Superior temporal gyrus (tissue), 1 donor: ENCODE measurements around the gene FBLN2.

Experiments
- DNase-seq: peaks from one replicate; pipeline ENCODE4 v3.0.0-alpha.2; 2016; ENCODE audit errors: extremely low spot score

Gene FBLN2

DNA sequence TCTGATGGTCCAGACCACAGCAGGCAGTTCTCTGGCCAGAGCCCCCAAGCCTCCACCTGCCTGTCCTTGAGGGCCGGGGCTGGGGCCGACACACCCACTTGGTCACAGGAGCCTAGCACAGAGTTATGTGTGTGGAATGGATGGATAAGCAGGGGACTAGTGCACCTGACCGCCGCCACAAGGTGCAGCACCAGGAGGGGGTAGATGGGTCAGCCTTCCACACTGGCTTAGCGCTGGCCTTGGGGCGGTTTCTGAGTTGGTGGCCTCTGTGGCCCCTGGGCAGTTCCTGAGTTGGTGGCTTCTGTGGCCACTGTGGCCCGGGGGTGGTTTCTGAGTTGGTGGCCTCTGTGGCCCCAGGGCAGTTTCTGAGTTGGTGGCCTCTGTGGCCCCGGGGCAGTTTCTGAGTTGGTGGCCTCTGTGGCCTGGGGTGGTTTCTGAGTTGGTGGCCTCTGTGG is 75.8 kb downstream of the FBLN2 start:
- no peak for DNase-seq

DNA sequence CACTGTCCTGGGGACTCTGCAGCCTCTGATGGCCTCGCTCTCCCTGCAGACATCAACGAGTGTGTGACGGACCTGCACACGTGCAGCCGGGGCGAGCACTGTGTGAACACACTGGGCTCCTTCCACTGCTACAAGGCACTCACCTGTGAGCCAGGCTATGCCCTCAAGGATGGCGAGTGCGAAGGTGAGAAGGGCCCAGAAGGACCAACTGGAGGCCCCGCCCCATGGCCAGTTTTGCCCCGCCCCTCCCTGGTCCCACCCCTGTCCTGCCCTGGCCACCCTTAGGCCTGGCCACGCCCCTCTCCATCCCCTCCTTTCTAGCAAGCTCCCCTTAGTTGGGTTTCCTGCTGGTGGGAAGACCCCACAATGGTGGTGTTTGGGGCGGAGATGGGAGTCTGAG is 77.5 kb downstream of the FBLN2 start:
- no peak for DNase-seq

DNA sequence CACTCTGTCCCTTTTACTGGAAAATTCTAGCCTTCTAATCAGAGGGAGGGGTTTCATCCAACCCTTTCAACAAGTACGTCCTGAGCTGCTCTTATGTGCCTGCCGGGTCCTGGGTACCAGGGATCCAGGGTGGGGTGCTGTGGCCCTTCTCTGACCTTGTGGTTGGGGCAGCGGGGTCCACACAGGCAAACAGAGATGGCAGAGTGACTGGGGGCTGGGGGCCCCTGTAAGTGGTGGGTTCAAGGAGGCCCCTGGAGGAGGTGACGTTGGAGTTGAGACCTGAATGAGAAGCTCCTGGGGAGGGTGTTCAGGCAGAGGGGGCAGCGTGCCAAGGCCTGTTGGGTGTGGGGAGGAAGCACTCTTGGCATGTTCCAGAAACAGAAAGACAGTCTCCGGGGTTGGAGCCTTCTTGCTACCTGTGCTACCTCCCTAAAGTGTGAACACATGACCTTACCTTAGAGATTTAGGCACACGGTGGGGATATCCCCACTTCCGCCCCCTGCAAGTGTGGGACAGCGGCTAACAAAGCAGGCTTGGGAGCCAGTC is 78.1 kb downstream of the FBLN2 start:
- no peak for DNase-seq

DNA sequence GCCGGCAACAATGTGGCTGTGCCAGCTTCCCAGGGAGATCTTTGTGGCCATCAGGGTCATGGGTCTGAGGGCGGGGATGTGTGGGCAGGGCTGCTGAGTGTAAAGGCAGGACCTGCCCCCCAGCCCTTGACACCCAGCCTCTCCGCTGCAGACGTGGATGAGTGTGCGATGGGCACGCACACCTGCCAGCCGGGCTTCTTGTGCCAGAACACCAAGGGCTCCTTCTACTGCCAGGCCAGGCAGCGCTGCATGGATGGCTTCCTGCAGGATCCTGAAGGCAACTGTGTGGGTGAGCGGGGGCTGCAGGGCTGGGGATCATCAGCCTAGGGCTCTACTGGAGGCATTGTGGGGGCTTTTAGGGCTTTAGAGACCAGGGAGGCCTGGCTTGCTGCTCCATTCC is 78.8 kb downstream of the FBLN2 start:
- no peak for DNase-seq

DNA sequence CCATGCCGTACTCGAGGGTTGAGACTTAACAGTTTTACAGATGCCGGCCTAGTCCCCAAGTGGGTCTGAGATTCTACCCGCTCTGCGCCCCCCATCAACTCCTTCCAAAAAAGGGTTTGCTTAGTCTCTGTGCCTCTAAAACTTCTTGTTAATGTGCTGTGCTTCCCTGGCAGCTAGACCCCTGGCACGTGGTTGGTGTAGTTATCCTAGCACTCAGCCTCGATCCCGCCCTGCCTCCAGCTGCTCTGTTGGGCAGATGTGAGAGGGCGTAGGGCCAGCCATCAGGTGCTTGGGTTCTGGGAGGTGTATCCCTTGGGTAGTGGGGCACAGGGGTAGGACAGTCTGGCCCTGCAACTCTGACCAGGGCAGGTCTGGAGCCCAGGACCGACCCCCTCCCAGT is 79.5 kb downstream of the FBLN2 start:
- DNase-seq: no peak

DNA sequence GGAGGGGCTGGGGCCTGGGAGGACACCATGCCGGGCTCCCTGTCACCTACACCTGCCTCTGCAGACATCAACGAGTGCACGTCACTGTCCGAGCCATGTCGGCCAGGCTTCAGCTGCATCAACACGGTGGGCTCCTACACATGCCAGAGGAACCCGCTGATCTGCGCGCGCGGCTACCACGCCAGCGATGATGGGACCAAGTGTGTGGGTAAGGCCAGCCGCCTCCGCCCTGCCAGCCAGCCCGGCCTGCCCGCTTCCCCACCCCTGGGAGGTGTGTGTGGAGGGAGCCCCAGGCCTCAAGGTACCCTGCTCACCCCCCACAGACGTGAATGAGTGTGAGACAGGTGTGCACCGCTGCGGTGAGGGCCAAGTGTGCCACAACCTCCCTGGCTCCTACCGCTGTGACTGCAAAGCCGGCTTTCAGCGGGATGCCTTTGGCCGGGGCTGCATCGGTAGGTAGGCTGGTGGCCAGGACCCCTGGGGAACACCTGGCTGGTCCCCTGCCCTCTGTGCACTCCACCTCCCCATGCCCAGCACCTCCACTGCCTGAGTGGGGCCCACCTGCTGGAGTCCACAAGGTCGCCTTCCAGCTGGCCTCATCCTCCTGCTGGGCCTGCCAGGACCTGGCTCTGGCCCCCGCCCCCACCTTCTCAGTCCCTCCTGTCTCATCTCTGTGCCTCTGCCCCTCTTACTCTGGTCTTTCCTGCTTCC is 80.1 kb downstream of the FBLN2 start:
- DNase-seq: no peak

DNA sequence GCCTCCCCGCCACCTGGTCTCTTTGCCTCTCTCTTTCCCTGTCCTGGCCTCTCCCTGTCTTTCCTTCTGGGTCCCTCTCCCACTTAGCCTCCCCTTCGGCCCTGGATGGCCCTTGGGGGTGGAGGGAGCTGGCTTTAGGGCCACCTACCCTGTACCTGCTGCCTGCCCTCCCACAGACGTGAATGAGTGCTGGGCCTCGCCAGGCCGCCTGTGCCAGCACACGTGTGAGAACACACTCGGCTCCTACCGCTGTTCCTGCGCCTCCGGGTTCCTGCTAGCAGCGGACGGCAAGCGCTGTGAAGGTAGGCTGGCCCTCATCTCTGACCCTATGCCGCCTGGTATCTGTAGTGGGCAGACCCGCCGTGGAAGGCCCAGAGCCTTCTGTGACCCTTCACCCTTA is 80.7 kb downstream of the FBLN2 start:
- DNase-seq: no peak

DNA sequence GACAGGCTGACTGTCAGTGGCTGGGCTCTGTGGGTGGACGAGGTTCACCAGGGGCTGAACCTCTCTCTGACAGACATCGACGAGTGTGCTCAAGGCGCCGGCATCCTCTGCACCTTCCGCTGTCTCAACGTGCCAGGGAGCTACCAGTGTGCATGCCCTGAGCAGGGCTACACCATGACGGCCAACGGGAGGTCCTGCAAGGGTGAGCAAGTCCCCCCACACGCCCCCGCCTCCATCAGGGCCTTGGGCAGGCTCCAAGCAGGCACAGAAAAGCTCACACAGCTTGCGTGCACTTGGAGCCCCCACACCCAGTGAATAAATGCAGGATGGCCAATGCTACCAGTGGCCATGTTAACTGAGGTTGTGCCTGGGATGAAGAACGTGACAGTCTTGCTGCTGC is 82.3 kb downstream of the FBLN2 start:
- no peak for DNase-seq

DNA sequence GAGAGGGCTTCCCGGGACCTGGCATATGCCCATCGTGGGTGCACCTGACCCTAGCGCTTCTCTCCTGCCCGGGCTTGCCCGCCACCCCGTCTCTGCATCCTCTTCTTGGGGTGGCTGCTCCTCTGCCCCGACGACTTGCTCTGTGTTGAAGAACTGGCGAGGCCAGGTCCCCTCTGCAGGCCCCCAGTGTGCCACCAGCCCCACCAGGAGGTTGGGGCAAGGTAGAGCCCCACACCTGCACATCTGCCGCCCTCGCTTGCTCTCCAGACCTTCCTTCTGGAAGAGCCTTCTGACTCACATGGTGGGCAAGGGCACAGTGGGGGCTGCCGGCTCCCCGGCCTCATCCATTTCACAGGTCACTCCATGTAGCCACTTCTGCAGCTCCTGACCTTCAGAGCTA is 84.3 kb downstream of the FBLN2 start:
- DNase-seq: no peak

DNA sequence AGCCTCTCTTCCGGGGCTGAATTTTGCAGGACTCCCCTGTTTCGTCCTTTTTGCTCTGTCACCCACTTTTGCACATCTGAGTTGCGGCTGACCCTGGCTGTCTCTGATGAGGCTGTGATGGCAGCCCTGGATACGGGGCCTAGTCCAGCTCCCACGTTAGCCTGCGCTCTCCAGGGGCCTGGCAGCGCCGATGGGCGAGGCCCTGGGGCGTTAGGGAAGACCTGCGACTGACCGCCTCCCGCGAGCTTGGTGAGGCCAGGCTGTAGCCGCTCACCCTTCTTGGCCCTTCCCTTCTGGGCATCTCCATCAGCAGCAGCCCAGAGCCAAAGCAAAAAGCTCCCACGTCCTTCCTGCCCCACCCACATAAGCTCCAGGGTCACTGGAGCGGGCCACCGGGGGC is 85.2 kb downstream of the FBLN2 start:
- no peak for DNase-seq

DNA sequence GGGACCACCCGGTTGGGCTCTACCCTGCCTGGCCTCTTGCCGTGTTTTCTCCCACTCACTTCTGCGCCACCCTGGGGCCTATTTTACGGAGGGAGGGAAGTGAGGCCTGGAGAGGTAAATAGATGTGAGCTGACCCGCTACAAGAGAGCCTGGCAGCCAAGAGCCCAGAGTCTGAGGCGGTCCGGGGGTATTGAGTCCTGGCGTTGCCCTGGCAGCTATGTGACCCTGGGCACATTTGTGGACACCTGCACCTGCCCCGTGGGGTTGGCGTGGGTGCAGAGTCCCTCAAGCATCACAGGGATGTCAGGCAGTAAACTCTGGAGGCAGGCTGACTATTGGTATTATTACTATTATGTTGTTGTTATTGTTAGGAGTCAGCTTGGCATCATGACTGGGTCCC is 85.7 kb downstream of the FBLN2 start:
- no peak for DNase-seq

DNA sequence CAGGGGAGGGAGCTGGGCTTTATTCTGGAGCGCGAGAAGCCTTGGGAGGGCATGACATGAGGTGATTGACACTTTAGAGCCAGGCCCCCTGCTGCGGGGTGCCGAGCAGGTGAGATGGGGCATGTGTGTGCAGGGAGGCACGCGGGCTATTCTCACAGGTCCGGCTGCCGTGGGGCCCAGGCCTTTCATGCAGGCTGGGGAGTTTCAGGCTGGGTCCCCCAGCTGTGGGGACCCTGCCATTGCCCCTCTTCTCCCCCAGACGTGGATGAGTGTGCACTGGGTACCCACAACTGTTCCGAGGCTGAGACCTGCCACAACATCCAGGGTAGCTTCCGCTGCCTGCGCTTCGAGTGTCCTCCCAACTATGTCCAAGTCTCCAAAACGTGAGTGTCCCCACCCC is 87.3 kb downstream of the FBLN2 start:
- DNase-seq: no peak

DNA sequence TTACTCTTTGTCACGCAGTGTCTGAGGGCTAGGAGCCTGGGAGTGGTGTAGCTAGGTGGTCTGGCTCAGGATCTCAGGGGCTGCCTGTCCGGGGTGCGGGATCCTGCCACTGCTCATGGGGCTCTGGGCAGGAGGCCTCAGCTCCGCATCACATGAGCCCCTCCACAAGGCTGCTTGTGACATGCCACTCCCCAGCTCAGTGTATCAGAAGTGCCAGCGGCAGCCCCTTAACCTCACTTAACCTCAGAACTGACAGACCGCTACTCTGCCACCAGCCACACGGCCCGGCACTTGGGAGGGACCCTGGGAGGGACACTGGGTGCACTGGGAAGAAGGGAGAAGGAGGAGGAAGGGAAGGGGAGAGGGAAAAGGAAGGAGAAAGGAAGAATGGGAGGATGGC is 87.9 kb downstream of the FBLN2 start:
- DNase-seq: no peak

DNA sequence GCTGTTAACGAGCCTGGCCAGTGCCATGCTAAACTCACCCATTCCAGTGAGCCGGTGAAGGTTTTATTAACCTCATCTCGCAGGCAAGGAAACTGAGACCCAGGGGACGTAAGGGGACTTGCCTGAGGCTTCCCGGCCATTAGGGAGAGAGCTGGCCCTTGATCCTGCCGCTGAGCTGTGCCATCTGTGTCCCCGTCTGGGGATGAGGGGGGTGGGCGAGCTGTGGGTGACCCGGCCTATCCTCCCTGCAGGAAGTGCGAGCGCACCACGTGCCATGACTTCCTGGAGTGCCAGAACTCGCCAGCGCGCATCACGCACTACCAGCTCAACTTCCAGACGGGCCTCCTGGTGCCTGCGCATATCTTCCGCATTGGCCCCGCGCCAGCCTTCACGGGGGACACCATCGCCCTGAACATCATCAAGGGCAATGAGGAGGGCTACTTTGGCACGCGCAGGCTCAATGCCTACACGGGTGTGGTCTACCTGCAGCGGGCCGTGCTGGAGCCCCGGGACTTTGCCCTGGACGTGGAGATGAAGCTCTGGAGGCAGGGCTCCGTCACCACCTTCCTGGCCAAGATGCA is 88.5 kb downstream of the FBLN2 start:
- DNase-seq: no peak

DNA sequence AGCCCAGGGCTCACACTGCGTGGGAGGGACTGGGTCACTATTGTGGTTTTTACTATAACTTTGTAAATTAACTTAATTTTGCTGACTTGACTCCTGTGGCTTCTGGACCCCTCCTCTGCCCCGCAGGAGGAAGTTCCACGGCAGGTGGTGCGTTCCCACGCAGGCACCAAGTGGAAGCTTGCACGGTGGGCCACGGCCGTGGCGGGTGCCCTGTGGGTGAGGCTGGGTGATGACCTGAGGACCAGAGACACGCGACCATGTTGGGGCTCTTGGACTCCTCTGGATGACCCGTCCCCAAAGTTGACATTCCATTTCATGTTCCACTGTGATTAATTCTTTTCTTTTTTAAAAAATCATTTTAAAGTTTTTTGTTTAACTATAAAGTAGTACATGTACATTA is 89.0 kb downstream of the FBLN2 start:
- no peak for DNase-seq

DNA sequence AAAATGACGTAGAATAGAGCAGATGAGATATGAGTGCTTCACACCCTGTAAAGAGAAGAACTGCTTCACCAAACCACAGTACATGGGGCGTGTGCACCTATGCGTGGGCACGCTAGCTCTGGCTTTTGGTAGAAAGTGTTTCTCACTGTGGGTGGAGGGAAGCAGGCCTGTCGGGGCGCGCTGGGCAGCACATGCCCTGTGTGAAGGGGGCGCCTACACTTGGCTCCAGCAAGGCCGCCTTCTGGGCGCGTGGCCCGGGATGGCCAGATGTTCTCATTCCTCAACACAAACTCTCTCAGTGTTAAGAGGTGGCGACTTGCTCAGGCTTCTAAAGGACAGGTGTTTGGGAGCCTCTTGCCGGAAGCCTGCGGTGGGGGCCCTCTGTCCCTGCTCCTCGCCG is 90.0 kb downstream of the FBLN2 start:
- no peak for DNase-seq

DNA sequence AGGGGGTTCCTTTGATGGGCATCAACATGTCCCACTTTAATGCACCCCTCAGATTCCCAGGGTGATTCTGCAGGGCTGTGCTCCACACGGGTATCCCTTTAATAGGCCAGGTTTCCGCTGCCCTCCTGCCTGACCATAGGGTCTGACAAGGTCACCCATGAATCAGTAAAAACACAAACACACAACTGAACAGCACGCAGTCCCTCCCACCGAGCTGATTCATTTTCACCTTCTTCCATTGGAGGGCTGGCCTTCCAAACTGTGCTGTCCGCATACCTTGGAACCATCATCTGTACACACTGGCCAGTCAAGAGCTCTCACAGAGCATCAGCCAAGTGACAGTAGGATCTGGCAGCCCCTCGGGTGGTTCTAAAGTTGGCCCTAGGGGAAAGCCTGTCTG is 93.7 kb downstream of the FBLN2 start:
- no peak for DNase-seq

DNA sequence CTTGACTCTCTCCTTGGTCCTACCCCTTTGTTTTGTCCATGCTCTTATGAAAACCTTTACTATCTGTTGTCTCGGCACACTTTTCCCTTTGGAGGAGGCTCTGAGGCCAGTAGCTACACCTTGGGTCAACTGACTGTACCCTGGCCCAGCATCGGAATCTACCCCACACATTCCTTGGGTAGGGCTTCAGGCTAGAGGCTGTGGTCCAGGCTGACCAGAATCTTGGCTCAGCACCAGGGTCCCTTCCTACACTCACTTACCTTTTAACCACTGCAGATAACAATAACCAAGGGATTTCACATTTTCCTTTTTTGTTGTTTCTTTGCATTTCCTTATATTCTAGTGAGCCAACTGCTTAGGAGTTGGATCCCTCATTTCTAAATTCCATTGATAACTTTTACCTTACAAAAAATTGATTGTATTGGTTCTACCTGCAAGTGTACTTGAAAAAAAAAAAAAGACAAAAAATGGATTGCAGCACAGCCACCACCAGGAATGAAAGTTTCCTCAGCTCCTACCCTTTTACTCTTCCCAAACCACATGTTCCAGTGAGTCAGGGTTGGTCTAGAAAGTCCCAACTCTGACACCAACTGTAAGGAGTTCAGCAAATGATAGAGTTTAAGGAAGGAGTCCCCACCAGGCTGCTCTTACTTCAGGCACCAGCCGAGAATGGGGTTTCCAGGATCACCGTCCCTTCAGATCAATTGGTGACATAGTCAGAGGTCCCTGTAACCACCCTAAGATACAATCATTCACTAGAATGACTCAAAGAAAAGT is 95.6 kb downstream of the FBLN2 start:
- no peak for DNase-seq

DNA sequence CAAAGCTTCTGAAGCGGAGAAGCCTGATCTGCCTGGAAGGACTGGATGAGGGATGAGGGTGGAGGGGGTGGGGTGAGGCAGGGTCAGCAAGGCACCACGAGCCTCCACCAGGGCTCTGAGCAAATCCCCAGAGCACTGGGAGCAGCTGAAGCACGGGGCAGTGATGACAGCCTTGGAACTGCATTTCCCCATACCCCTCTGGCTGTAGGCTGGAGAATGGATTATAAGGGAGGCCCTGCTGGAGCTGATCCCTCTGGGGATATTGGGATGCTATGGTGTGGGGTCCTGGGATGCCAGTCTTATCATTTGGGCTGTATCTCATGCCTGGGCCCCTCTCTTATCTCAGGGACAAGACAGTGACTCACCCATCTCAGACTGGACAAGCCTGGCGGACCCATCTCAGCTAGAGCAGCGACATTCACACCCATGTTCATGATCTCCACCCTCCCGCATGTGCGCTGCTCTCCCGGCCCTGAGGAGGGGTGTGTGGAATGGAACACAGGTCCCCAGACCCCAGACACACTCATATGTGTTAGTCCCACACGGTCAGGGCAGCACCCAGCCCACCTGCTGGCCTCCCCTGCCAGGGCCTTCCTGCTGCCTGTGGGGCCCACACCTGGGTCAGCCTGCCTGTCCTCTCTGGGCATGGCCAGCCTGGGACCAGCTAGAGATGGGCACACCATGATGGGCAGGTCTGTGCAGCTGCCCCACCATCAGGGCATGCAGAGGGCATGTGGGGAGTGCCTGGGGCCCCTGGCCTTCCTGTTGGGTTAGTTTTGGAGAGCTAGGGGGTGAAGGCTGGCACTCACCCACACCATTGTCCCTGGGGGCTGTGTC is 97.1 kb downstream of the FBLN2 start:
- no peak for DNase-seq

DNA sequence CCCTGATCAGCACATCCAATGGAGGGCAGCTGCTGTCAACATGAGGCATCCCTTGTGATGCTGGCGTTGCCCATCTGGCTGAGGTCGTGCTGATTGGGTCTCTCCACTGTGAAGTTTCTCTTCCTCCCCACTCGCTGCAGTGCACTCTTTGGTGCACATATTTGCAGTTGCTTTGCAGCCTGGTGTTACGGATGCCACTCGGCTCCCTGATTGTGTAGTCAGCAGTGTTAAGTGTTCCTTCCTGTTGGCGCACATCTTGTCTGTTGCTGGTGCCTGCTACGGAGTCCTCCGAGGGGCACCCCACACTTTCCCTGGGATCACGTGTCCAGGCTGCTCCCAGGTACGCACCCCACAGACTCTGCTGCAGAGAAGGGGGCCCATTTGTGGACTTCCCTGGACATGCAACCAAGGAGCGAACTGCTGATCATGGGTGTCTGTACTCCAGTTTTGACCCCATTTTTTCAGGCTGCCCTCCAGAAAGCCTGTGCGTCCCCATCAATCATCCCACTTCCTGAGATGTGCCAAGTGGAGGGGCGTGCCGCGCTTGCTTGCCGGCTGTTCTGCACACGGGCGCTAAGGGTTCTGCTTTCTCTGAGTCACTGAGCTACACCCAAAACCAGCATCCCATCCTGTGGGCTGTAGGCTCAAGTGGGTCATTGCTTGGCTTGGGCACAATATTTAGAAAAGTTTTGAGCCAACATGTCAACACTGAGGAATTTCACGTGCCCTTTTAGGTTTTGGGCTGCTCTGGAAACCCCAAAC is 98.6 kb downstream of the FBLN2 start:
- no peak for DNase-seq
